ENCODE measurements around the gene CIDEA.
"Not testable (repeated sequence)": the region's sequence is repeated elsewhere in the genome, so short reads cannot be mapped to it uniquely, and the experiment has no call there.

- TF ChIP-seq POLR2A (IDR thresholded peaks at IDR 0.05; ENCODE audit: low read length); GATA1 (IDR thresholded peaks at IDR 0.05; ENCODE audit: low read depth, low read length): not testable (repeated sequence)
Observed at GRCh38 chr18:12216471-12216870, 37.7 kb upstream of the CIDEA start.

All from erythroblast (primary cell).